Stimulated activated effector memory CD8-positive, alpha-beta T cell treated with anti-CD3 and anti-CD28 coated beads, Interleukin-12 subunit alpha, Interleukin-12 subunit beta, amount 100 ng/mL, for 72 hours (primary cell): Measurements from ENCODE around the gene DYSF.

ENCODE experiments used
- ATAC-seq: fragments of 150-1000 bp; cut with Tn5 transposase; 2 replicates; pipeline ENCODE4 v1.10.0; 2021
- DNase-seq, 2 donors: peaks; one replicate each; pipeline ENCODE4 v3.0.0; 2021 to 2022; ENCODE audit warnings: low spot score in 2 of 2
- H3K27ac Mint-ChIP-seq: one replicate; pipeline ENCODE4 v1.8.0; 2022; ENCODE audit warnings: mild to moderate bottlenecking, mixed read lengths
- H3K36me3 Mint-ChIP-seq: one replicate; pipeline ENCODE4 v1.8.0; 2022; ENCODE audit warnings: mild to moderate bottlenecking, mixed read lengths
- H3K4me1 Mint-ChIP-seq: one replicate; pipeline ENCODE4 v1.8.0; 2022; ENCODE audit warnings: mixed read lengths
- H3K4me3 Mint-ChIP-seq: one replicate; pipeline ENCODE4 v1.8.0; 2022; ENCODE audit warnings: mild to moderate bottlenecking, mixed read lengths
- H3K9me3 Mint-ChIP-seq: one replicate; pipeline ENCODE4 v1.8.0; 2022; ENCODE audit warnings: mixed read lengths

The DYSF gene

DNA sequence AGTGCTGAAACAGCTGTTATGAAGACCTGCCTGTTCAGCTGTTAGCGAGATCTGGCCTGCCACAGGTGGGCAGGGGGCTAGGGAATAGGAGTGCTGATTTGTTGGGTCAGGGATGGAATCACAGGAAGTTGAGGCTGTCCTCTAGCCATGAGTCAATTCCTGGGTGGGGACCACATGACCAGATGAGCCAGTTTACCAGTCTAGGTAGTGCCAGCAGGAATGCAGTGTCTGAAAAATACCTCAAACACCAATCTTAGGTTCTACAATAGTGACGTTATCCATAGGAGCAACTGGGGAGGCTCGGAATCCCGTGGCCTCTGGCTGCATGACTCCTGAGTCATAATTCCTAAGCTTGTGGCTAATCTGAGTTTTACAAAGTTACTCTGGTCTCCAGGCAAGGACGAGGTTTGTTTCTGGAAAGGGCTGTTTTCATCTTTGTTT is 44.9 kb downstream of the DYSF start:
- no peak for ATAC-seq
- DNase-seq: no peak
- Mint-ChIP-seq H3K36me3 (no peaks in the 10 kb centered on the region), H3K4me1 (no peaks in the 10 kb centered on the region), H3K27ac (no peak overlapping the region), H3K4me3 (no peak overlapping the region), H3K9me3 (no peaks in the 10 kb centered on the region)

GRCh38 chr2:71499691-71500090 is 46.3 kb downstream of the DYSF start:
- no peaks in the 10 kb centered on the region for H3K36me3 Mint-ChIP-seq
- no peak overlapping the region for H3K27ac Mint-ChIP-seq
- no peaks in the 10 kb centered on the region for H3K9me3 Mint-ChIP-seq
- H3K4me1 Mint-ChIP-seq: no peaks in the 10 kb centered on the region
- DNase-seq: no peak
- ATAC-seq: no peak
- no peak overlapping the region for H3K4me3 Mint-ChIP-seq

GRCh38 chr2:71500426-71501079 is 47.2 kb downstream of the DYSF start:
- no peak for DNase-seq
- H3K4me3 Mint-ChIP-seq: no peak overlapping the region

GRCh38 chr2:71502941-71503738 is 49.8 kb downstream of the DYSF start:
- no peaks in the 10 kb centered on the region for H3K9me3 Mint-ChIP-seq
- DNase-seq: no peak
- no peaks in the 10 kb centered on the region for H3K36me3 Mint-ChIP-seq
- no peak for ATAC-seq
- H3K4me1 Mint-ChIP-seq: no peaks in the 10 kb centered on the region
- H3K4me3 Mint-ChIP-seq: no peak overlapping the region
- H3K27ac Mint-ChIP-seq: peak overlapping the region; percentile 67

More at GRCh38 chr2:71500426-71501079, 47.2 kb downstream of the DYSF start:
- no peak for ATAC-seq
- Mint-ChIP-seq H3K36me3 (no peaks in the 10 kb centered on the region), H3K4me1 (no peaks in the 10 kb centered on the region), H3K27ac (no peak overlapping the region), H3K9me3 (no peaks in the 10 kb centered on the region)

DNA sequence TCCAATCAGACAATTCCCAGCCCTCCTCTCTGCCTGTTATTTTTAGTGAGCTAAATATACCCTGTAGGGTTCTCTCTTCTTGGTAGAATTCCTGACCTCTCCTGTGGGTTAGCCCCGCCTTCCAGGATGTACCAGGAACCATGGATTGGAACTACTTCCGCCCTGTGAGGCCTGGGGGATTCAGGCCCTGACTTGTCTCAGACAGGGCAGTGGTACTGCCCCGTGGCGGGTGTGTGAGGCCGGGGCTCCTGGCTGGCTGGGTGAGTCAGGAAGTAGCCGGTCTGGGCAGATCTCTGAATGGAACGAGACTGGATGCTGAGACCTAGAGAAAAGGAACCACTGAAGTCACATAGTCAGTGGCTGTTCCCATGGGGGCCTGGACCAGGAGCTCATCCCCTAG is 50.5 kb downstream of the DYSF start:
- no peak overlapping the region for H3K4me3 Mint-ChIP-seq
- H3K27ac Mint-ChIP-seq: peak overlapping the region; percentile 67
- ATAC-seq (no peak), DNase-seq (no peak)
- no peaks in the 10 kb centered on the region for H3K36me3 Mint-ChIP-seq
- no peaks in the 10 kb centered on the region for H3K9me3 Mint-ChIP-seq
- H3K4me1 Mint-ChIP-seq: no peaks in the 10 kb centered on the region

DNA sequence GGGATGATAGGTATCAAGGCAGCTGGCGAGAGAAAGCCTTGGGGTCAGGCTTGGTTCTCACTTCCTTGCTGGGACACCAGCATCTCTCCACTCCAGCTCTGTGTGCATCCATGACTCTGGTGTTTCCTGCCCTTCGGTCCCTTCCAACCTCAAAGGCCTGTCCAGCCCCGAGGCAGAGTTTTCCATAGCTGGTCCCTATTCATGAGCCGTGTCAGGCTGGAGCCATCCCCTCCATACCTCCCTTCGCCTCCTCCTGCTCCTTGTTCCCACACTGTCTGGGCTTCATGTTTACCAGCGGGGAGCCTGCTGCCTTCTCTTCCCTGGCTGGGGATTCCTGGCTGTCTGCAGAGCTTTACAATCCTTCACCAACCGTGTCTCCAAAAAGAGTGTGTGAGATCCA is 51.2 kb downstream of the DYSF start:
- Mint-ChIP-seq H3K4me3 (no peak overlapping the region), H3K36me3 (no peaks in the 10 kb centered on the region), H3K27ac (no peak overlapping the region), H3K9me3 (no peaks in the 10 kb centered on the region), H3K4me1 (no peaks in the 10 kb centered on the region)
- DNase-seq: no peak
- ATAC-seq: no peak

DNA sequence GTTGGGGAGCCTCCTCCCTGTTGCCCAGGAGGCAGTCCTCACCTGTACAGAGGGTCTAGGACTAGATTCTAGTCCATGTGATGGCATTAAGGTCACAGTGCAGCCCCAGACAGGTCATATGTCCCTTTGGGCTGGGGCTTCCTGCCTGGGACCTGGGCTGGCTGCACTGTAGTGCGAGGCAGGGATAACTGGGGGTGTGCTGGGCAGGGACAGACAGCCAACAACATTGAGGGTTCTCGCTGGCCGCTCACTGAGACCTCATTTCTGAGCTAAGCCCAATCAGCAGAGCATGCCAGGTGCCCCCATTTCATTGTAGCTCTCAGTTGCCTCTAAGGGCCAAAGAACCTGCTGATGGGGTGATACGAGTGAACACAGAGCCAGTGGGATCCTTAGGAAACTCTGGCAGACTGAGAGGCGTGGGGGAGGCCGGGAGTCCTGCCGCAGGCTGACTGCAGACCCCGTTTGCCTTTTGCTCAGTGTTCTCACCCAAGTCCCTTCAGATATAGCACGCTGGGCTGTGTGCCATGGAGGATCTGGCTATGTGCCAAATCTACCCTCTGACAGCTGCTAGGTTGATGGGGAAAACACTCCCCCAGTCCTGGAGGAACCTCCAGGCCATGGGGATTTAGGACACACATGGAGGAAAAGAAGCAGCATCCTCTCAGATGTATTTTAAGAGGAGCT is 51.9 kb downstream of the DYSF start:
- no peak for DNase-seq
- no peaks in the 10 kb centered on the region for H3K36me3 Mint-ChIP-seq
- ATAC-seq: no peak
- no peaks in the 10 kb centered on the region for H3K9me3 Mint-ChIP-seq
- H3K27ac Mint-ChIP-seq: no peak overlapping the region
- H3K4me1 Mint-ChIP-seq: no peaks in the 10 kb centered on the region
- no peak overlapping the region for H3K4me3 Mint-ChIP-seq

GRCh38 chr2:71505770-71506140 is 52.4 kb downstream of the DYSF start:
- Mint-ChIP-seq H3K36me3 (no peaks in the 10 kb centered on the region), H3K9me3 (no peaks in the 10 kb centered on the region), H3K4me3 (no peak overlapping the region), H3K4me1 (no peaks in the 10 kb centered on the region), H3K27ac (no peak overlapping the region)
- ATAC-seq (no peak), DNase-seq (no peak)

- ATAC-seq: peak; percentile 3
- no peak overlapping the region for H3K27ac Mint-ChIP-seq
- no peak for DNase-seq
- H3K4me3 Mint-ChIP-seq: no peak overlapping the region
- H3K36me3 Mint-ChIP-seq: no peaks in the 10 kb centered on the region
- H3K9me3 Mint-ChIP-seq: no peaks in the 10 kb centered on the region
- H3K4me1 Mint-ChIP-seq: no peaks in the 10 kb centered on the region
Observed at GRCh38 chr2:71506222-71507153, 53.1 kb downstream of the DYSF start.

- no peaks in the 10 kb centered on the region for H3K36me3 Mint-ChIP-seq
- H3K4me3 Mint-ChIP-seq: no peak overlapping the region
- H3K27ac Mint-ChIP-seq: no peak overlapping the region
- H3K9me3 Mint-ChIP-seq: no peaks in the 10 kb centered on the region
- DNase-seq: no peak
- H3K4me1 Mint-ChIP-seq: no peaks in the 10 kb centered on the region
- no peak for ATAC-seq
Observed at GRCh38 chr2:71507476-71507875, 54.1 kb downstream of the DYSF start.

DNA sequence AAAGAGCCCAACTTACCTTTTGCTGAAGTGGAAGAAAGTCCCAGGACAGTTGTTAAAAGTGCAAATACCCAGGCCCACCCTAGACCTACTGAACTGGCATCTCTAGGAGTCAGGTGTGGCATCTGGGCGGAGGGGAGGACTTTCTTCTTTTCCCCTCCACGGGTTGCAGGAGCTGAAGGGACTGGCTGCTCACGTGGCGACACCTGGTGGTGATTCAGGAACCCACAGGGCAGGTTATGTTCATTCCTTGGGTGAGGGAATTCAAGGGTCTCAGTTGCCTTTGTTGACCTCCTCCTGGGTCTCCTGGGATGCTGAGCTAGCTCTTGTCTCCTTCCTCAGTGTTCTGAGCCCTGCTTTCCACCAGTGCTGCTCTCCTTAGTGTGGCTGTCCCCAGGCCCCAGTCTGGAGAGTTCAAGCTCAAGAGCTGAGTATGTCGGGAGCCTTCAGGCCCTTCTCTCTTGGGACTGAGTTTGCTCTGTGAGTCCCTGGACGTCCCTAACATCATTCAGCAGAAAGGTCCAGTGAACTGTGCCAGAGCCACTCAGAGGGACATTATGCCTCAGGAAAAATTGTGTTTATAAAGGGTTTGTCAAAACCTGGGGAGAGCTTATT is 56.9 kb downstream of the DYSF start:
- H3K27ac Mint-ChIP-seq: no peak overlapping the region
- DNase-seq (peak; percentile 55 to 85), ATAC-seq (peak; percentile 45)
- H3K9me3 Mint-ChIP-seq: no peaks in the 10 kb centered on the region
- H3K4me1 Mint-ChIP-seq: no peaks in the 10 kb centered on the region
- H3K36me3 Mint-ChIP-seq: no peaks in the 10 kb centered on the region
- H3K4me3 Mint-ChIP-seq: no peak overlapping the region

DNA sequence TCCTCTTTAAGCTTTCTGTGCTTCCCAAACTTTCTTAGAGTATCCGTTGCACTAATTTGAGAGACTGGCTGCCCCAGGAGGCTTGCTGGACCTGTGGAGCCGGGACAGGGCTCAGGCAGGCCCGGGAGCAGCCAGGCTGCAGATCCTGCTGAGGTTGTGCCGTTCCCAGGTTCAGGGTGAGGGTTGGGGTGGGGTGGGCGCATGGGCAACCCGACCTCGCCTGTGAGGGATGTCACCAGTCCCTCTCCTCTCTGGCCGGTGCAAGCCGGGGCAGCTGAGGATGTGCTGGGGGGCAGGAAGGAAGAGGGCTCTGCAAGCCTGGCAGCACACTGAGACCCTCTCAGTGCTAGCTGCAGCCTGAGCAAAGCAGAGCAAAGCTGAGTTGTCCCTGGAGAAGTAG is 57.6 kb downstream of the DYSF start:
- DNase-seq (no peak), ATAC-seq (no peak)
- no peaks in the 10 kb centered on the region for H3K9me3 Mint-ChIP-seq
- no peak overlapping the region for H3K4me3 Mint-ChIP-seq
- no peaks in the 10 kb centered on the region for H3K4me1 Mint-ChIP-seq
- no peak overlapping the region for H3K27ac Mint-ChIP-seq
- H3K36me3 Mint-ChIP-seq: no peaks in the 10 kb centered on the region

- Mint-ChIP-seq H3K36me3 (no peaks in the 10 kb centered on the region), H3K4me1 (no peaks in the 10 kb centered on the region), H3K27ac (no peak overlapping the region), H3K9me3 (no peaks in the 10 kb centered on the region), H3K4me3 (no peak overlapping the region)
- no peak for DNase-seq
- no peak for ATAC-seq
Observed at GRCh38 chr2:71511776-71512175, 58.4 kb downstream of the DYSF start.

DNA sequence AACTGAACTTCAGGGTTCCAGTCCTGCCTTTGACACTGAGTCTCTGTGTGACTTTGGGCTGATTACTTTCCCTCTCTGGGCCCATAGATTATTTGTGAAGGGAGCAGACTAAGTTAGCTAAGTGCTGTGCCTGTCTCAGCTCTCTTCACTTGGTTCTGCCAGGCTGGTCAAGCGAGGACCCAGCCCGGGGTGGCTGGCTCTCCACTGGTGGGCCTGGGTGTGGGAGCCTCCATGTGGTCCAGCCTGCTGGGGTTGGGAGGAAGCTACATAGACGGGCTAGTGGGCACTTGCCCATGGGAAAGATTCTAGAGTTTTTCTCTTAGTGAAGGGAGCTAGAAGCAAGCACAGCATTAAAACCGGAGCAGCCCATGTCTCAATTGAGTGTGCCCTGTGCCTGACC is 59.0 kb downstream of the DYSF start:
- ATAC-seq: peak; percentile 19
- Mint-ChIP-seq H3K36me3 (no peaks in the 10 kb centered on the region), H3K4me1 (no peaks in the 10 kb centered on the region), H3K4me3 (no peak overlapping the region), H3K27ac (no peak overlapping the region), H3K9me3 (no peaks in the 10 kb centered on the region)
- no peak for DNase-seq

GRCh38 chr2:71513096-71513495 is 59.7 kb downstream of the DYSF start:
- no peaks in the 10 kb centered on the region for H3K36me3 Mint-ChIP-seq
- H3K4me1 Mint-ChIP-seq: no peaks in the 10 kb centered on the region
- peak; percentile 27 for ATAC-seq
- no peak overlapping the region for H3K27ac Mint-ChIP-seq
- no peak overlapping the region for H3K4me3 Mint-ChIP-seq
- H3K9me3 Mint-ChIP-seq: no peaks in the 10 kb centered on the region
- DNase-seq: no peak
